GM19395 (cell line): ENCODE data around the gene TPRX1.
"Not testable (repeated sequence)": the region's sequence is repeated elsewhere in the genome, so short reads cannot be mapped to it uniquely, and the experiment has no call there.

Experiments
- ATAC-seq: cut with Tn5 transposase; IDR thresholded peaks from one replicate; pipeline ENCODE4 v1.9.1; 2021; ENCODE audit warnings: mild to moderate bottlenecking, moderate library complexity; ENCODE audit not compliant: unreplicated experiment

The TPRX1 gene

DNA sequence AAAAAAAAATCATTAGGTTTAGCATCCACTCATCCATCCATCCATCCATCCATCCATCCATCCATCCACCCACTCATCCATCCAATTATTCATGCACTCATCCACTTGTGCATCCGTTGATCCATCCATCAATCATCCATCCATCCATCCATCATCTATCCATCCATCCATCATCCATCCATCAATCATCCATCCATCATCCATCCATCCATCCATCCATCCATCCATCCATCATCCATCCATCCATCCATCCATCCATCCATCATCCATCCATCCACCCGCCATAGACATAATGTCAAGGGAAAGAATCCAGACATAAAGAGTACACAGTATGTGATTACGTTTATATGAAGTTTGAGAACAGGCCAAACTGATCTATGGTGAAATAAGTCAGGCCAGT is 34.8 kb downstream of the TPRX1 start:
- ATAC-seq: no peak

GRCh38 chr19:47768604-47769003 is 35.7 kb downstream of the TPRX1 start:
- ATAC-seq: no peak

- ATAC-seq: no peak
These were observed 37.0 kb downstream of the TPRX1 start for GRCh38 chr19:47767349-47767748.

GRCh38 chr19:47766670-47767069 is 37.7 kb downstream of the TPRX1 start:
- ATAC-seq: no peak

- no peak for ATAC-seq
These were observed 38.1 kb downstream of the TPRX1 start for GRCh38 chr19:47766359-47766620.

GRCh38 chr19:47765523-47766358 is 38.6 kb downstream of the TPRX1 start:
- no peak for ATAC-seq

DNA sequence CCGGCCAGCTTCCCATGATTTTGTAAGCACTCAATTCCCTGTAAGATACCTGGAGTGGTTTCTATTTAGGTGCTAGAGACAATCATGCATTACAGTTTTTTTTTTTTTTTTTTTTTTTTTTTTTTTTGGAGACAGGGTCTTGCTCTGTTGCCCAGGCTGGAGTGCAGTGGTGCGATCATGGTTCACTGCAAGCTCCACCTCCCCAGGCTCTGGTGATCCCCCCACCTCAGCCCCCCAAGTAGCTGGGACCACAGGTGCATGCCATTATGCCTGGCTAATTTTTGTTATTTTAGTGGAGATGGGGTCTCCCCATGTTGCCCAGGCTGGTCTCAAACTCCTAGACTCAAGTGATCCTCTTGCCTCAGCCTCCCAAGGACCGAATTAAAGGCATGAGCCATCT is 39.6 kb downstream of the TPRX1 start:
- ATAC-seq: not testable (repeated sequence)

DNA sequence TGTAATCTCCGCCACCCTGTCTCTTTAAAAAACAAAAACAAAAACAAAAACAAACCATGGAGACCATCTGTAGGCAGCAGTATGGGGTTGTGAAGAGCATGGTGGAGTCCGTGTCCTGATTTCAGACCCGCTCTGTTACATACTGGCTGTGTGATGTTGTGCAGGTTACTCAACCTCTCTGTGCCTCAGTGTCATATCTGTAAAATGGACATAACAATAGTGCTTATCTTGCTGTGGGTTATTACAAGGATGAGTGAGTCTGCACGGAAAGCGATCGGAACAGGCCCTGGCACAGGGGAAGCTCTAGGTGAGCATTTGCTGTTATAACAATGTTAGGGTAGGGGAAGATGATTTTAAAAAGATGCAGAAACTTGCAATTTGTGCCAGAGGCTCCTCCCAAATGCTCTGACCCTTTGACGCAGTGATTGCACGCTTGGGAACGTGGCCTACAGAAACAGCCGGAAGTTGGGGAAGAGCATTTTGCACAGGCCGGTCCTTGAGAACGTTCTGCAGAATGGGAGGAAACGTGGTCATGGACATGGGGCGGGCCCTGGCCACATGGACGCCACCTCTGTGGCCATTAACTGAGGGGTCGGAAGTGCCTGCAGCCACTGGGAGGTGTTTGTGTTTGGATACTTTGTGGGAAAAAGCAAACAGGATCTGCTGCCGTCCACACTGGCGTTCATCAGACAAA is 41.6 kb downstream of the TPRX1 start:
- no peak for ATAC-seq

- ATAC-seq: no peak
These were observed 42.2 kb downstream of the TPRX1 start for GRCh38 chr19:47762151-47762550.

- no peak for ATAC-seq
These were observed 42.8 kb downstream of the TPRX1 start for GRCh38 chr19:47761566-47761965.

DNA sequence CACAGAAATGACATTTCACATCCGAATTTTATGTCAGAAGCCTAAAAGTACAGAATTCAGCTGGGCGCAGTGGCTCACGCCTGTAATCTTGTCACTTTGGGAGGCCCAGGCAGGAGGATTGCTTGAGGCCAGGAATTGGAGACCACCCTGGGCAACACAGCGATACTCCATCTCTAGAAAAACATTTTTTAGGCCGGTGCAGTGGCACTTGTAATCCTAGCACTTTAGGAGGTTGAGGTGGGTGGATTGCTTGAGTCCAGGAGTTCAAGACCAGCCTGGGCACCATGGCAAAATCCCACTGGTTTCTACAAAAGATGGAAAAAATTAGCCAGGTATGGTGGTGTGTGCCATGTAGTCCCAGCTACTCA is 43.7 kb downstream of the TPRX1 start:
- no peak for ATAC-seq

DNA sequence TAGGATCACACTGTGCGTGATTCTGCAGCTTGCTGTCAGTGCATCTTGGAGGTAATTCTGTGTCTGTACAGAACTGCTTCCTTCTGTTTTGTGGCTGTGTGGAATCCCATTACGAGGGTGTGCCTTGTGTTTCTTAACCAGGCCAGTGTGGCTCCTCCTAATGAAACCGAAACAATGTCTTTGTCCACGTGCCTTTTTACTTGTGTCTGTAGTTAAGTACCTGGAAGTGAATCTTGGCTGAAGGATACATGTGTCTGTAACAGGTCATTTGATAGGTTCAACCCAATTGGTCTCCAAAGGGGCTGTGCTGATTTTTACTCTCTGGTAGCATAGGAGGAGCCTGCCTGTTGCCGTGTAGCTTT is 45.9 kb downstream of the TPRX1 start:
- ATAC-seq: no peak

GRCh38 chr19:47757617-47758442 is 46.5 kb downstream of the TPRX1 start:
- no peak for ATAC-seq

DNA sequence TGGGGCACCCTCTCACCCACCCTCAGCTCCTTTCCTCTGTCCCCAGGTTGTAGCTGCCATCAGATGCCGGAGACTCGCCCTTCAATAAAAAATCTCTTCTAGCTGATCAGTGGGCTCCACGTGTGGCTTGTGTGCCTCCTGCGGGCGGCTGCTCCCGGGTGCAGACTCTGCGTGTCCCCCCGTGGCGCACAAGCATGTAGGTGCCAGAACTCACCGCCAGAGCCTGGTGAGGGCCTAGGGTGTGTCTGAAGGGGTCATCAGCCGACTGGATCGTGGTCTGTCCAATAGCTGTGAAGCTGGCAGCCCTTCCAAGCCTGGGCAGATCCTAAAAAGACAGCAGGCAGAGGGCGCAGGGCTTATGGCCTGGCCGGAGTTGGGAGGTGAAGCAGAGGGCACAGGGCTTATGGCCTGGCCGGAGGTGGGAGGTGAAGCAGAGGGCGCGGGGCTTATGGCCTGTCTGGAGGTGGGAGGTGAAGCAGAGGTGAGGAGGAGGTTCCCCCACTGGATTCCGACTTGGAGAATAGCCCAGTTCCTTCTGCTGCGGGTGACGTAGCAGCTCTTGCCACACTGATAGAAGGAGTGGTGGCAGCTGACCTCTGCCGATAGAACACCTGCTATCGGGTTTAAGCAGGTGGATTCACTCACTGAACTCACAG is 47.3 kb downstream of the TPRX1 start:
- ATAC-seq: no peak

DNA sequence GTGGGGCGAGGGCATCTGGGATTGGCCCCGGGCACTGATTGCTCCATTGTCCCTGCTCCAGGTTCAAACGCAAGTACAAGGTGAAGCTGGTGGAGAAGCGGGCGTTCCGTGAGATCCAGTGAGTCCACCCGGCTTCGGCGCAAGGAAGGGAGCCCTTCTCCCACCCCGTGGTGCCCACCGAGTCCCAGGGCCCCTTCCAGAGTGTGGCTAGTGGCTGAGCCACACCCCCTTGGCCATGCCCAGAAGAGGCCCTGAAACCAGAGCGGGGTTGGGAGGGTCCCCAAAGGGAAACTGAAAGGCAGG is 47.8 kb downstream of the TPRX1 start:
- ATAC-seq: no peak

GRCh38 chr19:47755762-47756626 is 48.4 kb downstream of the TPRX1 start:
- ATAC-seq: no peak

DNA sequence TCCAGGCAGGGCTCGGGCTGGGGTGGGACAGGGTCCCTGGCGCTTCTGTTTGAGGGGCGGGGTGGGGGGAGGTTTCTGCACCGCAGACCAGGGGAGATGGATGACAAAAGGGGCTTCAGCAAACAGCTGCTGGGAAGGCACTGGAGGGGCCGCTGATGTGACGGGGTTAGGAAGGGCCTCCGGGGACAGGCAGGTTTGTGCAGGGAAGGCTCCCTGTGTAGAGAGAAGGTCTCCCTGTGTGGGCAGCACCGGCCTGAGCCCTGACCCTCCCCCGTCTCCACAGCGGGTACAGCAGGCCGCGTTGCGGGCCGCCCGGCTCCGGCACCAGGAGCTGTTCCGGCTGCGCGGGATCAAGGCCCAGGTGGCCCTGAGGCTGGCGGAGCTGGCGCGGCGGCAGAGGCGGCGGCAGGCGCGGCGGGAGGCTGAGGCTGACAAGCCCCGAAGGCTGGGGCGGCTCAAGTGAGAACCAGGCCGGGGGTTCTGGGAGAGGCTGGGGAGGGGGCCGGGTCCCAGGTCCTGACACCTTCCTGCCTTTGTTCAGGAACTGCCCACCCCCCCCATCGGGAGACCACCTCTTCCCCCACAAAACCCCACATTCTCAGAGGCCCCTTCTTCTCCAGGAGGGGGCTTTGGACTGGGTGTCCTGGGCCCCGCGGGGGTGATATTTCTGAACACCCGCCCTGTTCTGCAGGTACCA is 49.1 kb downstream of the TPRX1 start:
- no peak for ATAC-seq

- ATAC-seq: no peak
These were observed 49.9 kb downstream of the TPRX1 start for GRCh38 chr19:47754206-47755064.
